NCI-H510A (cell line): ENCODE data around the gene PUM1.
"Not testable (repeated sequence)": the region's sequence is repeated elsewhere in the genome, so short reads cannot be mapped to it uniquely, and the experiment has no call there.

ENCODE experiments used
- DNase-seq: peaks from one replicate; lab custom pipeline; 2025; lab: John Stamatoyannopoulos, UW

Gene PUM1

GRCh38 chr1:30964706-30965105 is 100.8 kb downstream of the PUM1 start:
- no peak for DNase-seq

DNA sequence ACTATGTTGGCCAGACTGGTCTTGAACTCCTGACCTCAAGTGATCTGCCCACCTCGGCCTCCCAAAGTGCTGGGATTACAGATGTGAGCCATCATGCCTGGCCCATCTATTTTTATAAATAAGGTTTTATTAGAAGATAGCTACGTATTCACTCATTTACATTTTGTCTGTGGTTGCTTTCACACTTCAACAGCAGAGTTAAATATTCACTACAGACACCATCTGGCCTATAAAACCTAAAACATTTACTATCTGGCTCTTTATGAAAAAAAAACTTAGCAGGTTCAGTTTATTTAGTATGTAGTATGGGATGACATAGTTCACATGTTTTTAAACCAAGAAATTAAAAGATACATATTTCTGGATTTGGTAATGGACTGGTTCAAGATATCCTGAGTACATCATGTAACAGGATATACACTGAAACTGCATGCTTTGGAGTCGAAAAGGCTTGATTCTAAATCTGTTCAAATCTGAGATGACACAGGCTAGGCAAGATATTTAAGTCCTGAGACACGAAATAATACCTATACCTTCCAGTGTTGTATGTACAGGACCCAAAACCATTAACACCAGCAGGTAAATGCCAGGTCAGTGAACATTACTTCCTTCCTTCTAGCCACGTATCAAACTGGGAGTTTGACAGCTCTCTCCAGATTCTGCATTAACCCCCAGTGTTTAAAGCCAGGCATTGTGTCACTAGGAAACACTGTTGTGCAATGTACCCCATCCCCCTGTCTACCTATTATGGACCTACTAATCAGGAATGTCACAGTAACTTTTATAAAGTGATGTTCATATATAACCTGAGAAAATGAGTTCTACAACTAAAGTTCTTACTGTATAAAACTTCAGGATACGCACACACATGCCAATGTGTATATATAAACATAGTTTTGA is 102.7 kb downstream of the PUM1 start:
- no peak for DNase-seq

GRCh38 chr1:30957560-30958222 is 107.8 kb downstream of the PUM1 start:
- DNase-seq: no peak

DNA sequence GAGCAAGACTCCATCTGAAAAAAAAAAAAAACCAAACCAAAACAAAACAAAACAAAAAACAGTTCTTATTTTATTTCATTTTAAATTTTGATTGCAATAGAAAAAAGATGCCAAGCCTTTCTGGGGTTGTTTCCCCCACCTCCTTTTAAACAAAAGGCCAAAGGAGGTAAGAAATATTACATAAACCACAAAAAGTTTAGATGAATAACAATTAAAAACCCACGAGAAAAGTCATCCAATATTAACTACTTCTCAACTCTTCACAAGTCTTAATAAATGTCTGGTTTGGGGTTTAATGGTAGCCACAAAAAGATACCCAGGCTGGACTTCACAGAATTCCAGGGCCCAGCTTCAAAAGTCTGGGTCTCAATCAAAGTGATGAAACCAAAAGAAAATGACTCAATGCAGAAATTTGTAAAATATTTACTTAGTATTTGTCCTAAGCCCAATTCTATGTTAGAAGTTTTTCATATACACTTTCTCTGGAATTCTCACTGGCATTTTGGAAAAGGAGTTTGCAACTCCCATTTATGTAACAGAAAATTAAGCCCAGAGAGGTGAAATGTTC is 110.0 kb downstream of the PUM1 start:
- no peak for DNase-seq

DNA sequence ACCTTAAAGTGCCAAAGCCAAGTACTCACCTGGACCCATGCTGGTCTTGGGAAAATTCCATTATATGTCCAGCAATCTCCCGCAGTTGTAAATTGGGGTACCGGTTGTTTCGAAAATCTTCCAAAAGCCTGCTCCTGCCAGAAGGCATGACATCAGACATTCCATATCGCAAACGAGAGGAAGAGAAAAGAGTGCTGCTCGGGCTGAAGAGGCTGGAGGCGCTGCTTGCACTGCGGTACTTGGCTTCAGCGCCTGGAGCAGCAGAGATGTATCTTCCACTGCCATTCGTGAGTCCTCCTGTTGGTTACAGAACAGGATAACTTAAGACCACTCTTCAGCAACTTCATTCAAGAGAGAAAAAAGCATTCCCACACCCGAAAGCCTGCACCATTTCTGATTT is 111.8 kb downstream of the PUM1 start:
- no peak for DNase-seq

DNA sequence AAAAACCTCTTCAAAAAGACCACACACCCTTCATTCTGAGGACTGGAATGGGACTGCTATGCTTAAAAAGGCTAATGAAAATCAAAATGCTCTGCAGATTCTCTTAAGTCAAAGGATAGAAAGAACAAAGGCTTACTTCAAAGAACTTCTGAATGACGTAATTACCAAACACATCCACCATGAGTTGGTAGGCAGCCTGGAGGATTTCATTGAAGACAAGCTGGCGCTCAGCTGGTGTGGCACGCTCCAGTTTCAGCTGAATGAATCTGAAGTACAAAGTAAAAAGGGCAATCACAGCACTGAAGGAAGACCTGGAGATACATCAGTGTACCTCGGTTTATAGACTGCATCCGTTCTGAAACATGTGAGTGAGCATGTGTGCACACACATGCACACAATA is 113.4 kb downstream of the PUM1 start:
- DNase-seq: no peak

GRCh38 chr1:30950700-30951099 is 114.8 kb downstream of the PUM1 start:
- DNase-seq: no peak

DNA sequence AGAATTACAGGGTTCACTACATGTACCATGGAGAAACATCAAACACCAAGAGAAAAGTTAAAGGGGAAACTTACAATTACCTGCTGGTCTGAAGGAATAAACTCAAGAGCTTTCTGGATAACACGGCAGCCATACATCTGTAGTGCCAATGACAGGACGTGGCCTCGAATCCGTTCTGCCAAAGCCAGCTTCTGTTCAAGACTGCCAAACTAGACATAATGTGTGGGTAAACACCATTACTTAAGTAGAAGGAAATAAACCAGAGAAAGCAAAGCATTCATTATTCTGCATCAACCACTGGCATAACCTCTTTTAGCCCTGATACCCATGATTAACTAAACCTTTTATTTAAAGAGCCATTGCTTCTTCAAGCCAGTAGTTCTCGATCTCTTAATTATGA is 115.5 kb downstream of the PUM1 start:
- no peak for DNase-seq

- not testable (repeated sequence) for DNase-seq
Observed at GRCh38 chr1:30949487-30949838, 116.1 kb downstream of the PUM1 start.

DNA sequence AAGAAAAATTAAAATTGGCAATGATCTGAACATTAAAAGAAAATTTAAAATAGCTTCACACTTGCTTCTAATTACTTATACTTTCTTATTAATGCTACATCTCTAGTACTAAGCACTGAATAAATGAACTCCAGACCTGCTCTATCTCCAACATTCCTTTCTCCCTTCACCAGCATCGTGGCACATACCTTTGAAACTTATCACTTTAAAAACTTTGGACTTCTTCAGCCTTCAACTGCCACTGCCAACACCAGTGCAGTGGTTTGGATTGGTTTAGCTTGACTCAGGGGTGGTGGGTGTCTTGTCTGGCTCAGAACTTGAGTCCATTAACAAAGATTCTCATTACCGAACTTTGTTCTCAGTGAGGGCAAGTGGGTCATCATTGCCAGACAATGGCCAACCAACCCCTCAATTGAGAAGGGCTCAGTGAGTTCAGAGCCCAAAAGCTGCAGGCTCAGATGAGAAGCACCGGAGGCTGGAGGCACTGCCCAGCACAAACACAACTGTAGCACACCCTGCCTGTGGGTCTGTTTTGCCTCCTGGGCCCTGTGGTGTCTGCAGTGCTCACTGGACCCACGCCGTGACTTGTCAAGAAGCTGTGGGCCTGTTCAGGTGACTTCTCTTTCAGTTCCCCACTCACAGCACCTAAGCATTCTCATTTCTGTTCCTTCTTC is 116.6 kb downstream of the PUM1 start:
- not testable (repeated sequence) for DNase-seq

- no peak for DNase-seq
Observed at GRCh38 chr1:30948278-30948677, 117.2 kb downstream of the PUM1 start.

DNA sequence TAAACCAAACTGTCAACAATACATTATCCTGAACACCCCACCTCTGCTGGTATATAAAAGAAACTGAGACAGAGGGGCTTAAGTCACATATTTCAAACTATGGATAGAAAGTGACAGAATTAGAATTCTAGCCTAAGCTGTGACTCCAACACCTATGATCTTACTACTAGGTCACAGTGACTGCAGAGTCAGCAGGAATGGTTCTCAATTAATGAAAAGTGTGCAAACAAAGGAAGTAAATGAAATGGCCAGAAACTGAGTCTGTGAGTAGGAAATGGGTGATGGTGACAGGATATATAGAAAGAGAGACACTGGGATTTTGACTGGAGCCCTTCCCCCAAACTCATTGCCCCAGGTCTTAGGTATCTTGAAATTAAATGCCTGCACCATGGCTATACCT is 118.3 kb downstream of the PUM1 start:
- DNase-seq: no peak

DNA sequence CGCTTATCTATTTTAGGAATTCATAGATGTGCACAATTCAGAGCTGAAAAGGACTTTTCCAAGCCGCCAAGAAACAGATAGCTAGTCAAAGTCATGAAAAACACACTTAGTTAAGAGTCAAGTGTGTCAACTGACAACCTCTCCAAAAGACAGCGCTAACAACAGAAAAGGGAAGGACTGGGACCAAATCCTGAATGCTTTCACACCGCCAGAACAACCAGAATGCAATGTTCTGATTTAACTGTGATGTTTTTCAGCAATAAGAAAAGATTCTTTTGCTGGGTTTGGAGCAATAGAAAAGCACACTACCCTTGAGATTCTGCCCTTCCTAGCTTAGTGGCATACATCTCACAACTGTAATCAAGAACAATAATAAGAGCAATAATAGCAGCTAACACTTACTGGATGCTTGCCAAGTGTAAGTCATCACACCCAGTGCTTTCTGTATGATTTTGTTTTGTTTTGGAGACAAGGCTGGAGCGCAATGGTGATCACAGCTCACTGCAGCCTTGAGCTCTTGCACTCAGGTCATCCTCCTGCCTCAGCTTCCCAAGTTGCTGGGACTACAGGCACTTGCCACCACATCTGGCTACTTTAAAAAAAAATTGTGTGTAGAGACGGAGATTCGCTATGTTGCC is 123.1 kb downstream of the PUM1 start:
- DNase-seq: no peak

GRCh38 chr1:30940541-30940940 is 125.0 kb downstream of the PUM1 start:
- DNase-seq: no peak

DNA sequence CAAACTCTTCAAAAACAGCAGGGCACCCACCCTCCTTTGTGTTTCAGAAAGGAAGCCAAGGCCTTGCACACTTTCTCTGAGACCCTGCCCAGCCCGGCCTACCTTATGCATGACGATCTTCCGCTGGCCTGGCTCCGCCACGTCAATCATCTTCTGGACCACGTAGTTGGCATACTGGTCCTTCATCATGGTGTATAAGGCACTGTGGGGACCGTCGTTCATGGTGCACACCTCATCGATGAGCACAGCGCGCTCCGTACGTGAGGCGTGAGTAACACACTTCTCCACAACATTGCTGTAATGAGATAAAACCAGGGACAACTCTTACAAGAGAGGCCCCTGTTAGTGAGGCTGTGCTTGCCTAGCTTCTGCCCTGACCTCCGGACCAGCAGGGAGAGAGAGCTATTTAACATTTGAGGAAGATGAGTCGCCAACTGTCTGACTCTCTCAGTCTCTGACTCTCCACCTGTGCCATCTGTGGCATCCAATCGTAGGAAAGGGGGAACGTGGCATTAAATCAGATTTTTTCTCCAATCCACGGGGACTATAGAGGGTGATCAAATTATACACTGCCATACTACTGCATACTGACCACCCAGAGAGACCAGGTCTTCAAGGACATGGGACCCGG is 128.9 kb downstream of the PUM1 start:
- no peak for DNase-seq

DNA sequence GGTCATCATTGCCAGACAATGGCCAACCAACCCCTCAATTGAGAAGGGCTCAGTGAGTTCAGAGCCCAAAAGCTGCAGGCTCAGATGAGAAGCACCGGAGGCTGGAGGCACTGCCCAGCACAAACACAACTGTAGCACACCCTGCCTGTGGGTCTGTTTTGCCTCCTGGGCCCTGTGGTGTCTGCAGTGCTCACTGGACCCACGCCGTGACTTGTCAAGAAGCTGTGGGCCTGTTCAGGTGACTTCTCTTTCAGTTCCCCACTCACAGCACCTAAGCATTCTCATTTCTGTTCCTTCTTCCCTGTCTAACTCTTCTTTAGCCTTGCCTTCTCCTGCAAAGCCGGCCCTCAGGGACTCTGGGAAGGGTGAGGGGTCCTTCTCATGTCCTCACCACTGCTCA is 129.8 kb downstream of the PUM1 start:
- not testable (repeated sequence) for DNase-seq

- no peak for DNase-seq
Observed at GRCh38 chr1:30934613-30935012, 130.9 kb downstream of the PUM1 start.

DNA sequence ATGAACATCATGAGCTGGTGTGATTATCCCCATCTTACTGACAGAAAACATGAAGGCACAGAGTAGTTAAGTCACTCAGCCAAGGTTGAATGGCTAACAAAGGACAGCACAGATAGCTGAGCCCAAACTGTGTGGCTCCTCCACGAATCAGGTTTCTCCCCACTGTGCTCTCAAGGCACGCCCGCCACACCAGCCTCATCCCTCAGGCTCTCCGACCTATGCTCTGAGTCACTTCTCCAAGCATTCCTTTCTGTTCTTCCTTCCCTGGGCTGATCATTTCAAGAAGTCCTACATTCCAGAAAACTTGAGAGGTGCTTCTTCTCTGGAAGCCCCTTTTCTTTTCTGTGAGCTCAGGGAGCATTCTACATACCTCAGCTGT is 131.7 kb downstream of the PUM1 start:
- no peak for DNase-seq

- no peak for DNase-seq
Observed at GRCh38 chr1:30930631-30931173, 134.8 kb downstream of the PUM1 start.

- DNase-seq: no peak
Observed at GRCh38 chr1:30929944-30930525, 135.5 kb downstream of the PUM1 start.
